Limb (tissue), 2 donors: ENCODE results near the gene KLHL34.

Experiments used
- DNase-seq, 2 donors: peaks; one replicate each; pipeline ENCODE4 v3.0.0-alpha.2; 2016; ENCODE audit errors: extremely low spot score in 2 of 2

KLHL34 gene

DNA sequence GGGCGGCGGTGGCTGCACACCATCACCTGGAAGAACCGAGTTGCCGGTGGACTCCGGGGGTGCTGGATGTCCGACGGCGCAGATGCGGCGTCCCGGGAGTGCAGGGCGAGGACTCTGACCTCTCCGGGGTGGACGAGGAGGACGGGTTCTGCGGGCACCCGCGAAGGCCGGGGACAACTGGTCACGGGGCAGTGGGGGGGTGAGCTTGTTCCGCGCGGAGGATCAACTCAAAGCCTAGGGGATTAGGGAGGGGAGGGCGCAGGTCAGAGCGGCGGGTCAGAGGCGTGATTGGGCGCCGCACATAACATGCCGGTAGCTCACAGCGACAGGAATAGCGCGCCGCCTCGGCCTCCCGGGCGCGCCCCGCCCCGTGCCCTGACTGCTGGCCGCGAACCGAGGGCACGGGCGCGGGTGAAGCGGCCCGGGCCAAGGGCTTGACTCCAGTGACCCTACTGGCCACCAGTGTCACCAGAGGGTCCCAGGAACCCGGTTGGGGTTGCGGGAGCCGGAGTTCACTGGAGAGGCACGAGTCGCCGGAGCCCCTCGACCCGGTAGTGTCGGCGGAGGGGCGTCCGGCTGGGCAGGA, at the start of gene KLHL34:
Gene KLHL34 (minus strand): TSS at position 179 of the 586 bp plus-strand sequence. CDS start 542 bp downstream, outside the sequence.
- peak in 1 of 2 donors; percentile 31 for DNase-seq

GRCh38 chrX:21705225-21705624, 47.1 kb upstream of the KLHL34 start:
- no peak for DNase-seq

DNA sequence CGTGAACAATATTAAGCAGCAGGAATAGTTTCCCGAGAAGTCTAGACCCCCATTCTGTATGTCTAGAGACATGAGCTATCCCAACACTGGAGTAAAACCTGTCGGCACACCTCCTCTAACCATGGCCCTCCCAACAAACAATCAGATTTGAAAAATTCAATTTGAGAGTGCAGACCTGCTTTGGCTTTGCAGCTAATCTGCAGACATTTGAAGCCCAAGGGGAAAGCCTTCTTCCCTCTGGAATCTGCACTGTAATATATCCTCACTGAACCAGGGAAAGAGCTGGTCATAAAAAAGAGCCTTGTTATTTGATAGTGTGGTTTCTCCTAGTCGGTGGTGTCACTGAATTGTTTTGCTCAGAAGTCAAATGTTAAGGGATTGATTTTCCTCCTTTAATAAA, 44.6 kb upstream of the KLHL34 start:
- DNase-seq, result no peak

DNA sequence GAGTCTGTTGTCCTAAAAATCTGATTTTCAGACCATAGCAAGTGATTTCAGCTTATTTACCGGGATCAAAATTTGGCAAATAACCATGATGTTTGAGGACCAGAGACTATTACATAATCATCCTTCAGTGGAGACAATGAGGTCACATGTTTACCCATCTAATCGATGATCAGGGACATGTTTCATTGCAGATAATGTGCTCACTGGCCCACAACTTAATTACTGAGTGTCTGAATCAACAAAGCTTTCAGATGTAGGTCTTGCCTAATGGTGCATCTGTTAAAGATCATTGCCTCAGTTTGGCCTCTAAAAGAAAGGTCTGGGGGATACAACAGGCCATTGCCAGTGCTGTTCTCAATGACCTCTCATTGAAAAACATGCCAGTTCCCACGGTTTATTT, 42.8 kb upstream of the KLHL34 start:
- DNase-seq, result no peak

GRCh38 chrX:21700275-21700674, 42.1 kb upstream of the KLHL34 start:
- DNase-seq, result no peak

GRCh38 chrX:21699136-21699535, 41.0 kb upstream of the KLHL34 start:
- DNase-seq, result no peak

- no peak for DNase-seq
Observed at GRCh38 chrX:21698272-21698671, 40.1 kb upstream of the KLHL34 start.

- DNase-seq, result no peak
Observed at GRCh38 chrX:21691512-21692018, 33.4 kb upstream of the KLHL34 start.

DNA sequence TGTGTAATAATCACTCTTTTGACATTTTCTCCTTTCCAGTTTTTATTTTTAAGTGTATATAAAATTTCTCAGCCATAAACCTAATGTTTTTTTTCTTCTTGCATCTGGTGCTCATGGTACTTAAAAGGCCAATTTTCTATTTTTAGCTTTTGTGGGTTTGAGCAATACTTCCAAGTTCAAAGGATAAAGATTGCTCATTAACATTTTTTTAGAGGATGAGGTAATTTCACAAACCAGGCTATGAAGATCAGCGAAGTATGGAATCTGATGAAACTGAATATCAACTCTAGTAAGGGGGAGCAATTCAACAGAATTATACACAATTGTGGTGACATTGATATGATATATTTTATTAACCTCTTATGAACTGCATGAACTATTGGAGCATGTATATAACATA, 25.8 kb upstream of the KLHL34 start:
- DNase-seq, result no peak

GRCh38 chrX:21678048-21678612, 20.0 kb upstream of the KLHL34 start:
- no peak for DNase-seq

- DNase-seq, result no peak
Observed at GRCh38 chrX:21675931-21676330, 17.8 kb upstream of the KLHL34 start.

DNA sequence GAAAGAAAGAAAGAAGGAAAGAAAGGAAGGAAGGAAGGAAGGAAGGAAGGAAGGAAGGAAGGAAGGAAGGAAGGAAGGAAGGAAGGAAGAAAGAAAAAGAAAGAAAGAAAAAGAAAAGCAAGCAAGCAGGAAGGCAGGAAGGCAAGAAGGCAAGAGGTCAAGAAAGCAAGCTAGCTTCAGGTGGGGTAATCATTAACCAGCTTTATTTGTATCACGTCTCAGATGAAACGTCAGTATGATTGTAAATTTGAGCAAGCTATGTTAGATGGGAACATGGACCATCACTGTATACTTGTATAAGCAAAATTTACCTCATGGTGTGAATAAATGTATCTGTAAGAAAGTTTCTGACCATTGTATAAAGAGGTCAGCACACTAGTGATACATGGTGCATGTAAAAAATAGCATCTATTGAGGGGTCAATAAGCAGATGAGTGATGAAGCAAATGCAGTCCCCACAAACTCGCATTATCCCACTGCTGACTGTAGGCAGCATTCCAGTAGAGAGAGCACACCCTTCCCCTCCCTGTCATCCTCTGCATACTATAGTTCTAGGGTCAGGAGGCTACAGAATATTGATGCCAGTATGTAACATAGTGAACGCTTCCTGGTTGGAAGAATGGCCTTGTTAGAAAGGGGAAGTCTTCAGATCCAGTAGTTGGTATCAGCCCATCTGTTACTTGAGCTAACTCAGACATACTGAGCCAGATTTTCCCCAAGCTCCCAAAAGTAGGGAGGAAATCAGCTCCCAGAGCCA, 16.5 kb upstream of the KLHL34 start:
- DNase-seq, result no peak

DNA sequence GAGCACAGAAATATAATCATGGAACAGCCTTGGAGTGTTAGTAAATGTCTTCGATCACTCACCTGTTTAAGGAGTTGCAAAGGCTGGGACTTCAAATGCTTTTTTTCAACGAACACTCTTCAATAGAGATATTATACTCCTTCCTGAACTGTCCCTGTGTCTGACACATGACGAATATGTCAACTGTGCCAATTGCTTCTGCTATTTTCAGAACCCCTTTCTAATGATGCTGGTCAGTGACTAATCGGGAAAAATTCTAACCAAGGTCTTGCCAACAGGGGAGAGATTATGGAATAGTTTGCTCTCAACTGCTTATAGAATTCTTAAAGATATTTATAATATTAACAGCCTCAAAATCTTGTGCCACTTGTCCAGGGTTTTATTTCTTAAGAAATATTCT, 8.5 kb upstream of the KLHL34 start:
- DNase-seq, result no peak

GRCh38 chrX:21666252-21666651, 8.1 kb upstream of the KLHL34 start:
- no peak for DNase-seq

GRCh38 chrX:21662761-21663160, 4.6 kb upstream of the KLHL34 start:
- no peak for DNase-seq

DNA sequence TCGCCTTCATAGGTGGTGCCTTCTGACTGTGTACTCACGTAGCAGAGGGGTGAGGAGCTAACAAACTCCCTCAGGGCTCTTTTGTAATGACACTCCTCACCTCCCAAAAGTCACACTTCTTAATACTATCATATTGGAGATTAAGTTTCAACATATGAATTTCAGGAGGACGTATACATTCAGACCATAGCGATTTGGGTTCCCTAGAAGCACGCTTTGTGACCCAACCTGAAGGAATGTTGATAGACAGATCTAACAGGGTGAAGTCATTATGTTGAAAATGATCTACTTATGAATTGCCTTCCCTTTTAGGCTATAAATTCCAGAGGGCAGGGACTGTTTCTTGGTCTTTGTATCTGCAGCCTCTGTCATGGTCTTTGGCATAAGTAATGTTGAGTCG, 3.2 kb upstream of the KLHL34 start:
- no peak for DNase-seq

GRCh38 chrX:21660156-21660555, 2.0 kb upstream of the KLHL34 start:
- no peak for DNase-seq

DNA sequence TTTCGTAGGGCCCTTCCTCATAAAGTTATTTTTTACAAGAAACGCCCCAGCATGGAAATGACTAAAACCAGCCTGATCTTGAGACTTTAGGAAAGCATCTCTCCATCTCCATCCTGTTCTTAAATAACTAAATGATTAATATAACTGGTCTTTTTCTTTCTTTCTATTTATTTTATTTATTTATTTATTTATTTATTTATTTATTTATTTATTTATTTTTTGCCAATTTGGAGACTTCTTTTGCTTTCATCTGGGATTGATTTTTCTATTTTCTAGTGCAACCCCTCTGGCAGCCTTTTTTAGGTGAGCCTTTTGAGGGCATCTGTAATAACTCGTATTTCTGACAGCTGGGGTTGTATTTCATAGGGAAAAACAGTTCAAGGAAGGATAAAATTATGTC, 1.2 kb upstream of the KLHL34 start:
- DNase-seq, result no peak

GRCh38 chrX:21658746-21659145, 616 bp upstream of the KLHL34 start:
- DNase-seq, result no peak

- DNase-seq, result peak in 1 of 2 donors; percentile 23
Observed at GRCh38 chrX:21657318-21658151, 595 bp downstream of the KLHL34 start.

DNA sequence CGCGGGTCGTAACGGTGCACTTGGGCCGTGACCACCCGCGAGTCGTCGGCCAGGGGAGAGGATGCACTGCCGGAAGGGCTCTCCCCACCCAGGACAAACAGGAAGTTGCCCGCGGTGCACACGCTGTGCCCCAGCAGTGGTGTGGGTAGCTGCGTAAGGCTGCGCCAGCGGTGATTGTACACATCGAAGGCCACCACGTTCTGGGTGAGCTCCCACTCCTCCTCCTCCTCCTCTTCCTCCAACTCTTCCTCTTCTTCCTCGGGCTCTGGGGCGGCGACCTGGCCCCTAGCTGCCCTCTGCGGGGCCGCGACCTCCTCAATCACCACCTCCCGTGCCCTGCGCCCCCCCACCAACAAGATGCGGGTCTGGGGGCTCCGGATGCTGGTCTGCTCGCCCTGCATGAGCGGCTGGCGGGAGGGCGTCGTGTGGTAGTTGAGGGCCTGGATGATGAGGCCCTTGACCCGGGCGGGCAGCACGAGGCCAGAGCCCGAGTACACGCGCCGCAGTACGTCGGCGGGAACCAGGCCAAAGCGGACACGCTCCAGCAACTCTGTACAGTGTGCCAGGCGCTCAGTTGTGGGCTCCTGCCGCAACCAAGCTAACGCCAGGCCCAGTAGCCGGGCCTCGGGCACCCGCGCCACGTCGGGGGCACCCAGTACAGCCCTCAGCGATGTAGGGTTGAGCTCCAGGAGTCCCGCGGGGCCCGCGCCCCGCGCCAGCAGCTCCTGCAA, 1.4 kb downstream of the KLHL34 start:
- no peak for DNase-seq
